HepG2 (cell line): ENCODE measurements around the gene KIF2C. TPM values are rescaled to one million over a fixed set of nuclear protein-coding genes. Genes with fewer than 3 reads are reported as not detected.

Experiments used
- ATAC-seq: fragments of 200-7000 bp; cut with Tn5 transposase; 3 replicates; pipeline ENCODE4 v1.9.1; 2020; ENCODE audit warnings: mild to moderate bottlenecking, moderate library complexity
- BruUV-seq: library from RNA; stranded (reverse); fragments of 400-500 nt; replicated peaks from 2 replicates; lab custom pipeline; 2021; lab: Mats Ljungman, UMichigan
- CTCF ChIA-PET: fragments of 300-600 bp; formaldehyde crosslinking; extraction: SDS; loops from one replicate; lab custom pipeline; 2021; ENCODE audit warnings: low total read pairs, inconsistent platforms, low intra/inter-chr PET ratio; lab: Yijun Ruan, JAX
- POLR2A ChIA-PET: fragments of 350-600 bp; sonication (Branson Sonifier 250); formaldehyde crosslinking; loops from one replicate; lab custom pipeline; 2020; ENCODE audit warnings: antibody characterized with exemption, inconsistent platforms; lab: Yijun Ruan, JAX
- DNase-seq: peaks from one replicate; pipeline ENCODE4 v3.0.0-alpha.2; 2015; ENCODE audit warnings: low spot score
- FAIRE-seq: peaks from 3 replicates; lab custom pipeline; 2011; peaks lifted over from hg19 to GRCh38; lab: Jason Lieb, UNC
- H2AFZ ChIP-seq: one replicate; pipeline ENCODE4 v1.6.1; 2011; ENCODE audit warnings: low read length, inconsistent platforms
- H3K27ac ChIP-seq: fragments of 300-600 bp; 3 replicates; pipeline ENCODE4 v1.8.0; 2011; ENCODE audit warnings: mixed run types, mild to moderate bottlenecking, mixed read lengths, low read length, inconsistent platforms; ENCODE audit not compliant: insufficient read depth; ENCODE audit errors: extremely low read length
- H3K27me3 ChIP-seq, 2 experiments: fragments of 200-600 bp in 1 of 2; 2 replicates in 1 of 2; 3 replicates in 1 of 2; pipeline versions ENCODE4 v1.6.0 to v1.8.0; 2011; ENCODE audit warnings: low read length in 2 of 2, mild to moderate bottlenecking in 2 of 2, moderate library complexity in 2 of 2, inconsistent platforms in 1 of 2; ENCODE audit not compliant: insufficient read depth in 2 of 2, control insufficient read depth in 1 of 2
- H3K36me3 ChIP-seq, 2 experiments: fragments of 200-600 bp in 1 of 2; replicated peaks in 1 of 2; 2 replicates in 1 of 2; 3 replicates in 1 of 2; pipeline versions ENCODE4 v1.5.1 to v1.8.0; 2011; ENCODE audit warnings: low read length in 2 of 2, inconsistent platforms in 1 of 2; ENCODE audit not compliant: insufficient read depth in 2 of 2, control insufficient read depth in 1 of 2
- H3K4me1 ChIP-seq: 2 replicates; pipeline ENCODE4 v1.5.1; 2012; ENCODE audit warnings: low read length, inconsistent platforms; ENCODE audit not compliant: insufficient read depth
- H3K4me2 ChIP-seq: 2 replicates; pipeline ENCODE4 v1.6.0; 2011; ENCODE audit warnings: low read depth, low read length, inconsistent platforms
- H3K4me3 ChIP-seq, 3 experiments: fragments of 200-600 bp in 1 of 3; sonication (generic), shearing (Covaris generic) in 1 of 3; replicated peaks in 1 of 3; 2 replicates each; pipeline ENCODE4 v1.5.1; 2011 to 2016; ENCODE audit warnings: low read length in 3 of 3, inconsistent platforms in 2 of 3, low read depth in 2 of 3, mild to moderate bottlenecking in 2 of 3, control low read depth in 1 of 3, mixed read lengths in 1 of 3; ENCODE audit not compliant: insufficient read depth in 1 of 3
- H3K79me2 ChIP-seq: one replicate; pipeline ENCODE4 v1.6.1; 2011; ENCODE audit warnings: low read length, inconsistent platforms; ENCODE audit not compliant: insufficient read depth
- H3K9ac ChIP-seq: 2 replicates; pipeline ENCODE4 v1.6.0; 2011; ENCODE audit warnings: mild to moderate bottlenecking, low read depth, low read length, inconsistent platforms; ENCODE audit not compliant: insufficient read depth
- H3K9me3 ChIP-seq: 2 replicates; pipeline ENCODE4 v1.5.1; 2012; ENCODE audit warnings: mild to moderate bottlenecking, low read length
- H4K20me1 ChIP-seq: 2 replicates; pipeline ENCODE4 v1.6.0; 2011; ENCODE audit warnings: inconsistent platforms, mild to moderate bottlenecking, low read length, moderate library complexity; ENCODE audit not compliant: insufficient read depth
- FOXC1 ChIP-seq: sonication (generic); formaldehyde crosslinking; IDR thresholded peaks from 2 replicates; pipeline ENCODE4 v1.8.0; 2022; ENCODE audit warnings: mild to moderate bottlenecking, missing genetic modification reagents, borderline replicate concordance
- ISL2 ChIP-seq: sonication (generic); formaldehyde crosslinking; IDR thresholded peaks from 2 replicates; pipeline ENCODE4 v1.5.0; 2020; ENCODE audit warnings: missing genetic modification reagents
- NR2F6 ChIP-seq, 2 experiments: IDR thresholded peaks; 2 replicates each; pipeline ENCODE4 v1.6.1; 2016; ENCODE audit warnings: antibody characterized with exemption in 1 of 2, mild to moderate bottlenecking in 1 of 2
- SIN3B ChIP-seq: fragments of 150-350 bp; IDR thresholded peaks from 2 replicates; pipeline ENCODE4 v1.6.1; 2014; ENCODE audit warnings: low read length
- SRSF1 ChIP-seq: fragments of 200-400 bp; formaldehyde crosslinking; optimal IDR thresholded peaks from 2 replicates; pipeline ENCODE3; 2017; ENCODE audit warnings: mild to moderate bottlenecking, low read depth, low read length, moderate library complexity
- TBX2 ChIP-seq: sonication (generic); formaldehyde crosslinking; IDR thresholded peaks from 2 replicates; pipeline ENCODE4 v1.5.0; 2020; ENCODE audit warnings: missing genetic modification reagents, mild to moderate bottlenecking, borderline replicate concordance
- YY1 ChIP-seq: IDR thresholded peaks from 2 replicates; pipeline ENCODE4 v1.6.1; 2011; ENCODE audit warnings: low read length, low read depth, moderate library complexity, mild to moderate bottlenecking; ENCODE audit not compliant: insufficient read depth, insufficient replicate concordance
- ZNF382 ChIP-seq: sonication (generic); formaldehyde crosslinking; IDR thresholded peaks from 2 replicates; pipeline ENCODE4 v1.5.0; 2020; ENCODE audit warnings: missing genetic modification reagents, mild to moderate bottlenecking, borderline replicate concordance
- WGBS: methylation state at CpG from one replicate; pipeline ENCODE4 v1.1.6; 2017; ENCODE audit warnings: low lambda C conversion rate; 5-methylcytosine and 5-hydroxymethylcytosine counted together
- in situ Hi-C: cut with HindIII; loops from 2 replicates; pipeline ENCODE4 v1.10.0; 2017; ENCODE audit warnings: low pct_unique_long_range_greater_than_20kb; ENCODE audit not compliant: extremely low pct_ligation_motif_present
- intact Hi-C: fragments of 100-400 bp; cut with micrococcal nuclease; formaldehyde crosslinking; loops from one replicate; pipeline ENCODE4 v1.10.0; 2022; ENCODE audit not compliant: unreplicated experiment
- polyA plus RNA-seq, 8 experiments: library from polyadenylated mRNA; depleted of rRNA in 3 of 8; stranded (reverse) in 7 of 8; unstranded in 1 of 8; fragments of >200 nt; fragmentation: Illumina TruSeq in 4 of 8; extraction: Trizol in 4 of 8; gene quantifications; 2 replicates each; pipeline versions ENCODE4 v1.2.1 to v1.2.3, GENCODE V29; 2011 to 2016; ENCODE audit warnings: low read depth in 4 of 8, missing spikeins in 1 of 8, mixed read lengths in 1 of 8; ENCODE audit not compliant: insufficient read depth in 1 of 8
- total RNA-seq, 5 experiments: library from RNA; depleted of rRNA; stranded (reverse); fragments of >200 nt; fragmentation: Illumina TruSeq; extraction: Trizol; gene quantifications; 2 replicates each; pipeline ENCODE4 v1.2.3, GENCODE V29; 2016; ENCODE audit warnings: low read depth in 1 of 5

The KIF2C gene
- total and polyA plus RNA-seq, 2 of the 13 experiments (the other 11 are each of a cell fraction or from before 2014, with no cell fraction given): 29.7 to 53.7 TPM

DNA sequence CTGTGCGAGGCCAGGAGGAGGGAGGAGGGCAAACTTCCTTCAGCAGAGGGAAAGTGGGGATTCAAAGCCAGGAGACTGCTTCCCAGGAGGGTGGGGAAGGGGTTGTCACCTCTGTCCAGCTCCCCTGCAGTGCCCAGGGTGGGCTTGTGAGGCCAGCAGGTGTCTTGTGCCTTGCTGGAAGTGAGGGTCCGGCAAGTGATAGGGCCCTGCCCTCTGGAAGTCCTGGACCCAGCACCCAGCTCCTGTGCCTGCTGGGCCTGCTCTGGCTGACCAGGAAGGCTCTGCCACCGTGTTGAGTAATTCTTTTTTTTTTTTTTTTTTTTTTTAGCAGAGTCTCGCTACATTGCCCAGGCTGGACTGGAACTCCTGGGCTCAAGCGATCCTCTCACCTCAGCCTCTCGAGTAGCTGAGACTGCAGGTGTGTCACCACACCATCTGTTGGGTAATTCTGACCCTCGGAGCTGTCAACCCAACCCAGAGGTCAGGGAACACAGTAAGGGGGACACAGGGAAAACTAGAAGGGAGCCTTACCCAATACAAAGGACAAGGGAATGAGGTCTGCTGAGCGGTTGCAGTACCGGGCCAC lies 47.3 kb downstream of the KIF2C start (continued):
- TF ChIP-seq SIN3B: no peak
- TF ChIP-seq TBX2: 0 out of 2 replicates have a peak, but pooled peaks have one; percentile 8
- 0 out of 2 replicates have a peak, but pooled peaks have one; percentile 43 for TF ChIP-seq FOXC1

DNA sequence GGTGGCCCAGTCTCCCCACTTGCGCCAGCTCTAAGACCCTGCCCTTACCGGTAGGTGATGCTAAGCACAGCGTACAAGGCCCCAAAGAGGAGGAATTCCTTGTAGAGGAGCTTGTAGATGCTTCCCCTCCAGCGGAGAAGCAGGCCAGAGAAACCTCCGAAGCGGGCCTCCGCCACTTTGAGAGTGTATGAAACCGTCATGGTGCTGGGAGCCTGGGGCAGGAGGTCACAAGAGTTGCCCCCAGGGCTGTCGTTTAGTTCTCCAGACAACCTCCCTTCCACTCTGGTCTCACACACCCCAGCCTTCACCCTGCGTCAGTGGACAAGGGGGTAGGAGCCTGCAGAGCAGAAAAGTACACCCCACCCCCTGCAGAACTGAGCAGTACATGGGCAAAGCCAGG lies 47.9 kb downstream of the KIF2C start:
- peaks cover 3 to 17% of the 10 kb centered on the region in 2 experiments; a peak in 2 of 5 replicates for H3K27me3 ChIP-seq
- TF ChIP-seq ZNF382 (no peak), NR2F6 (IDR thresholded peaks at IDR 0.05) (peak; percentile 2; the same call in 1 of the 2 replicates), NR2F6 (CRISPR knock-in tag; IDR thresholded peaks at IDR 0.05) (no peak), YY1 (peak; percentile 7), SRSF1 (no peak), ISL2 (CRISPR knock-in tag) (no peak)
- no peak overlapping the region for H2AFZ ChIP-seq
- peak overlapping the region; percentile 76; the same call in 1 of the 2 replicates for H3K4me2 ChIP-seq
- intact Hi-C loops (no loop called here), in situ Hi-C loops (no loop called here)
- ChIA-PET CTCF (no interaction called here), POLR2A (interaction anchor here (0.9 to 5.7 kb wide), 9 partner anchors 9 to 553 kb away, joined by 3 to 32 read pairs (median 5); partner anchors contain the start of genes BTBD19, DYNLT4, MUTYH and PLK3)
- FAIRE-seq: no peak
- no CpG with 5 or more reads among the region's 10 CpGs for WGBS
- no peak overlapping the region for H3K27ac ChIP-seq
- no peaks in the 10 kb centered on the region for H4K20me1 ChIP-seq
- H3K9me3 ChIP-seq: no peaks in the 10 kb centered on the region
- peaks cover 67% of the 10 kb centered on the region for H3K4me1 ChIP-seq
- no peak for ATAC-seq
- BruUV-seq: no TSS peak
- peak overlapping the region in 1 of 3 experiments; percentile 79; a peak in 1 of 6 replicates for H3K4me3 ChIP-seq
- H3K79me2 ChIP-seq: no peaks in the 10 kb centered on the region
- DNase-seq: no peak
- H3K36me3 ChIP-seq: no peaks in the 10 kb centered on the region
- H3K9ac ChIP-seq: no peak overlapping the region
